ENCODE results near the gene DSTN.

DNA sequence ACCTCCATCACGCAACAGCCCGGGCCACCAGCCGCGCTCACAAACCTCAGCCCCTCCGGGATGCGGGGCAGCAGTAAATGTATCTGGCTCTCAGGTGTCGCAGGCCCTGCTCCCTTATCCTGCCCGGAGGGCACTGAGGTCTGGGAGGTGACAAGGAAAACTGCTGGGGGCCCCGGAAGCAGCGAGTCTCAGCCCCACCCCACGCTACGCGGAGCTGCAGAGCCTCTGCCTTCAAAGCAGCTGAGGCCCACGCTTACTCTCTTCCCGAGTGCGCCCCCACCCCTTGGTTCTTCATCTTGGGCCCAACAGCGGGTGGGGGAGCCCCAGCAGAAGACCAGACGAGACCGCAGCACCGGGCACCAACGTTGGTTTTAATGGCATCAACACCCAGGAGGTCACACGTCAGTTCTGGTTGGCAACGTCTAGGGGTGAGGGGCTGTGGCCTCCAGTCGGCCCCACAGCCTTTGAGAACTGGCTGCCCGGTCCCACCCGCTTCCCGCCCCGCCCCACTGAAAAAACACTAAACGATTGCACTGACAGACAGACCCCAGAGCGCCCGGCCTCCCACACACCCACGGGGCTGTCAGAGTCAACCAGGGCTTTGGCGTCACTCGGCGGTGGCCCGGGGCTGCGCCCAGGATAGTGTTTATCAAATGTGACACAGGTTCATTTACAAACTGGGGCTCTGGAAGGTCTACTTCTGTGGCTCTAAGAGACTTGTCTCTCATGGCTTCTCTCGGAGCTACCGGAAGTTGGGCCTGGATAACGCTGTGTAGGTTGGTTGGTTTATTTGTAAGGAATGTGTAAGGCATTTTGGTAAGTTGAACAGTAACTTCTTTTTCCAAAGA lies 43.7 kb downstream of the DSTN start:
- TF ChIP-seq, protein P1, sequence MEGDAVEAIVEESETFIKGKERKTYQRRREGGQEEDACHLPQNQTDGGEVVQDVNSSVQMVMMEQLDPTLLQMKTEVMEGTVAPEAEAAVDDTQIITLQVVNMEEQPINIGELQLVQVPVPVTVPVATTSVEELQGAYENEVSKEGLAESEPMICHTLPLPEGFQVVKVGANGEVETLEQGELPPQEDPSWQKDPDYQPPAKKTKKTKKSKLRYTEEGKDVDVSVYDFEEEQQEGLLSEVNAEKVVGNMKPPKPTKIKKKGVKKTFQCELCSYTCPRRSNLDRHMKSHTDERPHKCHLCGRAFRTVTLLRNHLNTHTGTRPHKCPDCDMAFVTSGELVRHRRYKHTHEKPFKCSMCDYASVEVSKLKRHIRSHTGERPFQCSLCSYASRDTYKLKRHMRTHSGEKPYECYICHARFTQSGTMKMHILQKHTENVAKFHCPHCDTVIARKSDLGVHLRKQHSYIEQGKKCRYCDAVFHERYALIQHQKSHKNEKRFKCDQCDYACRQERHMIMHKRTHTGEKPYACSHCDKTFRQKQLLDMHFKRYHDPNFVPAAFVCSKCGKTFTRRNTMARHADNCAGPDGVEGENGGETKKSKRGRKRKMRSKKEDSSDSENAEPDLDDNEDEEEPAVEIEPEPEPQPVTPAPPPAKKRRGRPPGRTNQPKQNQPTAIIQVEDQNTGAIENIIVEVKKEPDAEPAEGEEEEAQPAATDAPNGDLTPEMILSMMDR (conservative IDR thresholded peaks at IDR 0.05): no peak
- no peak for TF ChIP-seq ZFX (IDR thresholded peaks at IDR 0.05)
